ENCODE results near the gene ACTG2. TPM values are rescaled to one million over a fixed set of nuclear protein-coding genes. Genes with fewer than 3 reads are reported as not detected.

The ACTG2 gene
- total RNA-seq, 1 donor from 2014 or later = 13.7 TPM

DNA sequence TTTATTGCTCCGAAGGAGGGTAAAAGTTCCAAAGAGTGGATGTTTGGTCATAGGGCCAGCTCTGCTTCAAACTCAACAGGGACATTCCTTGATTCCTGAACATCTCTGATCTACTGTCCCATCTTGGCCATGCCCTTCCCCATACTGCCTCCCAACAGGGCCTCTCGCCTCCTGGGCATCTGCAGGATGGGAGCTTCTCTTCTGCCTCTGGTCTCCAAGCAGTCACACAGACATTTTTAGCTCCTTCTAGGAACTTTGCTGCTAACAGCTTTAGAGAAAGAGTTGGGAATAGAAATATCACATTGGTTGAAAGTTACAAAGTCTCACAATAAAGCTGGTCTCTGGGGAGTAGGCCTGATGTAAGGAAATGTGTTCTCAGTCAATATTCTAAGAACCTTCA, 24.5 kb downstream of the ACTG2 start:
- Mint-ChIP-seq H3K36me3 (no peaks in the 10 kb centered on the region), H3K4me1 (ENCODE audit: unreplicated experiment) (no peaks in the 10 kb centered on the region), H3K27me3 (peaks cover 19% of the 10 kb centered on the region), H3K9me3 (no peaks in the 10 kb centered on the region), H3K4me3 (no peak overlapping the region), H3K27ac (peak overlapping the region; percentile 4)
- DNase-seq (ENCODE audit: extremely low spot score, unreplicated experiment) = no peak
- TF ChIP-seq, protein P1, sequence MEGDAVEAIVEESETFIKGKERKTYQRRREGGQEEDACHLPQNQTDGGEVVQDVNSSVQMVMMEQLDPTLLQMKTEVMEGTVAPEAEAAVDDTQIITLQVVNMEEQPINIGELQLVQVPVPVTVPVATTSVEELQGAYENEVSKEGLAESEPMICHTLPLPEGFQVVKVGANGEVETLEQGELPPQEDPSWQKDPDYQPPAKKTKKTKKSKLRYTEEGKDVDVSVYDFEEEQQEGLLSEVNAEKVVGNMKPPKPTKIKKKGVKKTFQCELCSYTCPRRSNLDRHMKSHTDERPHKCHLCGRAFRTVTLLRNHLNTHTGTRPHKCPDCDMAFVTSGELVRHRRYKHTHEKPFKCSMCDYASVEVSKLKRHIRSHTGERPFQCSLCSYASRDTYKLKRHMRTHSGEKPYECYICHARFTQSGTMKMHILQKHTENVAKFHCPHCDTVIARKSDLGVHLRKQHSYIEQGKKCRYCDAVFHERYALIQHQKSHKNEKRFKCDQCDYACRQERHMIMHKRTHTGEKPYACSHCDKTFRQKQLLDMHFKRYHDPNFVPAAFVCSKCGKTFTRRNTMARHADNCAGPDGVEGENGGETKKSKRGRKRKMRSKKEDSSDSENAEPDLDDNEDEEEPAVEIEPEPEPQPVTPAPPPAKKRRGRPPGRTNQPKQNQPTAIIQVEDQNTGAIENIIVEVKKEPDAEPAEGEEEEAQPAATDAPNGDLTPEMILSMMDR (conservative IDR thresholded peaks at IDR 0.05) = no peak

DNA sequence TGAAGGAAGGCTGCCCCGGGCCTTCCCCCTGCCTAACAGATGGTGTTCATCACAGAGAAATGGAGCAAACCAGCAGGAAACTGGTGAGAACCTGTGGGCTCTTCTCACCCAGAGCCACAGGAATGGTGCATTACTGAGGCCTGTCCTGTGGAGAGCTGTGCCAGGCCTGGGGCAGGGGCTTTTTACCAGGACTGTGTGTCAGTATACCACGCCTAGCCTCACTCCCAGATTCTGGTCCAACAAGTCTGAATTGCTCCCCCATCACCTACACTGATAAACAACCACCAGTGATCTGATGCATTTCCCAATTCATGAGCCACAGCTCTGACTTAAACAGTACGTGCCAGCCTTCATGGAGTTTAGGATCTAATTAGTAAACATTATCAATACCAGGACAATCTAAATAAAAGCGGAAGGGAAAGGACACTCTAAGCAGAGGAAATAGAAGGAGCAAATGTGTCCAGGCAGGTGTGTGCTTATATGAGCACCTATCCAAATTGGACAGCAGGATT, 24.9 kb downstream of the ACTG2 start:
- Mint-ChIP-seq H3K27ac (peak overlapping the region; percentile 4), H3K4me3 (no peak overlapping the region), H3K36me3 (no peaks in the 10 kb centered on the region), H3K4me1 (ENCODE audit: unreplicated experiment) (no peaks in the 10 kb centered on the region), H3K27me3 (peaks cover 22% of the 10 kb centered on the region), H3K9me3 (no peaks in the 10 kb centered on the region)
- no peak for DNase-seq (ENCODE audit: extremely low spot score, unreplicated experiment)
- TF ChIP-seq, protein P1 (conservative IDR thresholded peaks at IDR 0.05) = no peak

DNA sequence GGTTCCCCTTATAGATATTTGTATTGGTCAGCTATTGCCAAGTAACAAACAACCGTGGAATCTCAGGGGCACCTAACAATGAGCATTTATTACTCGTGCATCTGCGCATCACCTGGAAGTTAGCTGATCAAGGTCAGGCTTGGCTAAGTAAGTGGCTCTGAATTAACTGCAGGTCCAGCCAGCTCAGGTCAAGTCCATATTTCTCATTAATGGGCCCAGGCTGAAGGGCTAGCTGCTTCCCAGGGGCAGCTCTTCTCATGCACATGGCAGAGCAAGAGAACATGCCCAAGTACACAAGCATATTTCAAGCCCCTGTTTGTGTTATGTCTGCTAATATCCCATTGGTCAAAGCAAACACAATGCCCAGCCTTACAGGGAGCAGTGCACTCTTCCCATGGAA, 26.0 kb downstream of the ACTG2 start:
- H3K27me3 Mint-ChIP-seq = peaks cover 33% of the 10 kb centered on the region
- no peaks in the 10 kb centered on the region for H3K4me1 Mint-ChIP-seq (ENCODE audit: unreplicated experiment)

DNA sequence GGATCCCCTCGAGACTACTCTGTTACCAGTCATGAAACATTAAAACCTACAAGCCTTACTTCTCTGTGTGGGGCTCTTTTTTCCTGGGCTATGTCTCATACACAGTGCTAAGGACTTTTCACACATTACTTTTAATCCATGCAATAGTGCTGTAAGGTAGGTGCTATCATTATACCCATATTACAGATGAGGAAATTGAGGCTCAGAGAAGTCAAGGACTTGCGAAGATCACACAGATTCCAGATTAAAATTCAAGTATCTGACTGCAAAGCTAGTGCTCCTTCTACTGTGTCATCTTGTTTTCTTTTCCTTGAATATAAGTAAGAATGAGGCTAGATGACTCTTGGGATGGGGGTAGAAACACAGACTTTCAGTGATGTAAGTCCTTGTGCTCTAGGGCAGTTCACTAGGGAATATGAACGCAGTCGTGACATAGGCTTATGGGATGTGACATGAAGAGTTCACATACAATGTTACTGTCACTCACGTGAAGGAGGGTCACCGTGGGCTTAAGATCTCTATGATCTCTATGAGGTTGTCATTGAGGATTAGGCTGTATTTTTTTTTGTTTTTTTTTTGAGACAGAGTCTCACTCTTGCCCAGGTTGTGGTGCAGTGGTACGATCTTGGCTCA, 26.9 kb downstream of the ACTG2 start:
- Mint-ChIP-seq H3K4me3 (no peak overlapping the region), H3K27me3 (peaks cover 34% of the 10 kb centered on the region), H3K4me1 (ENCODE audit: unreplicated experiment) (no peaks in the 10 kb centered on the region), H3K36me3 (no peaks in the 10 kb centered on the region), H3K9me3 (no peaks in the 10 kb centered on the region), H3K27ac (no peak overlapping the region)
- no peak for DNase-seq (ENCODE audit: extremely low spot score, unreplicated experiment)
- TF ChIP-seq, protein P1 (conservative IDR thresholded peaks at IDR 0.05) = no peak

More for the DNA sequence above, 26.0 kb downstream of the ACTG2 start:
- no peak overlapping the region for H3K4me3 Mint-ChIP-seq
- H3K27ac Mint-ChIP-seq = no peak overlapping the region
- no peaks in the 10 kb centered on the region for H3K36me3 Mint-ChIP-seq
- no peaks in the 10 kb centered on the region for H3K9me3 Mint-ChIP-seq
- no peak for DNase-seq (ENCODE audit: extremely low spot score, unreplicated experiment)
- TF ChIP-seq, protein P1 (conservative IDR thresholded peaks at IDR 0.05) = no peak

DNA sequence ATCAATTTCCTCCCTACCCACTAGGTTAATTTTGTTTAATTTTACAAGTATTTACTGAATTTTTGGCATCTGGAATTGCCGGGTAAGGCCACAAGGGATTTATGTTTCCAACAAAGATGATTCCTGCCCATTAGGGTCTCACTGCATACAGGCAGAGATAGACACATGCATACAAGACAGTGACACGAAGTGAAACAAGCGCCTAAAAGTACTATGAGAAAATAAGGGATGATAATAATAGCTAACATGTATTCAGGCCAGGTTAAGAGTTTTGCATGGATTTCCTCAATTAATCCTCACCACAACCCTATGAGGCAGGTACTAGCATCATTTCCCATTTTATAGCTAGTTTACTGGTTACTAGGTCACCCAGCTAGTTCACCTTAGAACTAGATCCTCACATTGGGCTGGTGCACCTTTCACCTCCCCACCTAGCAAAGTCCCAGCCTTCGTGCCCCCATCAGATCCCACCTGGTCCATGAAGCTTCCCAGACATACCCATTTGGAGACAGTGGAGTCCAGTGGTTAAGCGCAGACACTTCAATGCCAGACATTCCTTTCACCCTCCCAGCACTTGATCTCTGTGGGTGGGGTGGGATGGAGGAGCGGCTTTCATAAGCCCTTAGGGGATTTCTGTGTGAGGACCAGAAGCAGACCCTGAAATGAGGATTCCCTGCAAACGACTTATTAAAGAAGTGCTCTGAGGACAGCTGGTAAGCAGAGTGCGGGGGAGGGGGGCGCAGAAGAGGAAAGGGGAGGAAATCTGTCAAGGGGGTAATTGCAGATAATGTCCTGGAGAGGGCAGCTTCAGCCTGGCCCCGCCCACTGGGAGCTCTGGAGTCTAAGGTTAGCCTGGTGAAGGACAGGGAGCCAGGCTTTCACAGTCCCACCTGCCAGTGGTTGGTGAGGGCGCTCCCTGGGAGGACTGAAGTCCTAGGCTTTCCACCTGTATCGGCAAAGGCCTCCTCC, 28.1 kb downstream of the ACTG2 start:
- Mint-ChIP-seq H3K4me3 (no peak overlapping the region), H3K4me1 (ENCODE audit: unreplicated experiment) (peaks cover 1% of the 10 kb centered on the region), H3K27ac (no peak overlapping the region), H3K9me3 (no peaks in the 10 kb centered on the region), H3K27me3 (peaks cover 34% of the 10 kb centered on the region), H3K36me3 (no peaks in the 10 kb centered on the region)
- TF ChIP-seq, protein P1 (conservative IDR thresholded peaks at IDR 0.05) = peak; percentile 43
- DNase-seq (ENCODE audit: extremely low spot score, unreplicated experiment) = no peak

Data from type B pancreatic cell (in vitro differentiated cells).